ENCODE results near the gene PDX1.
A peak's percentile ranks its signal among the peaks of the same experiment; 100 is the strongest.

PDX1 gene

DNA sequence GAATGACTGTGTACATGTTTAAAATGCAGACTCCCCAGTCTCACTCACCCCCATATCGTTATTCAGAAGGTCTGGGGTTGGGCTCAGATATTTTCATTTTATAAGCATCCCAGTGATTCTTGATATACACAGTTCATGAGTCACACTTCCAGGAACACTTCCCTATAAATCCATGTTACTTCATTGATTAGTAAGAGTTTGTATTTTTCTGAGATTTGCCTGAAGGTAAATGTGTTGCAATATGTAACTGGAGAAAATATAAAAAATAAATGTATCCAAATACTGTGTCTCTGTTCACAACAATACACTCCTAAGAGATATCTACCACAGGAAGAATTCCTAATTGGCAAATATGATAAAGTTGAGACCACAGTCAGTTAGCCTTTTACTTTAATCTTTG is 6.6 kb upstream of the PDX1 start (continued):
- TF ChIP-seq, protein P1, sequence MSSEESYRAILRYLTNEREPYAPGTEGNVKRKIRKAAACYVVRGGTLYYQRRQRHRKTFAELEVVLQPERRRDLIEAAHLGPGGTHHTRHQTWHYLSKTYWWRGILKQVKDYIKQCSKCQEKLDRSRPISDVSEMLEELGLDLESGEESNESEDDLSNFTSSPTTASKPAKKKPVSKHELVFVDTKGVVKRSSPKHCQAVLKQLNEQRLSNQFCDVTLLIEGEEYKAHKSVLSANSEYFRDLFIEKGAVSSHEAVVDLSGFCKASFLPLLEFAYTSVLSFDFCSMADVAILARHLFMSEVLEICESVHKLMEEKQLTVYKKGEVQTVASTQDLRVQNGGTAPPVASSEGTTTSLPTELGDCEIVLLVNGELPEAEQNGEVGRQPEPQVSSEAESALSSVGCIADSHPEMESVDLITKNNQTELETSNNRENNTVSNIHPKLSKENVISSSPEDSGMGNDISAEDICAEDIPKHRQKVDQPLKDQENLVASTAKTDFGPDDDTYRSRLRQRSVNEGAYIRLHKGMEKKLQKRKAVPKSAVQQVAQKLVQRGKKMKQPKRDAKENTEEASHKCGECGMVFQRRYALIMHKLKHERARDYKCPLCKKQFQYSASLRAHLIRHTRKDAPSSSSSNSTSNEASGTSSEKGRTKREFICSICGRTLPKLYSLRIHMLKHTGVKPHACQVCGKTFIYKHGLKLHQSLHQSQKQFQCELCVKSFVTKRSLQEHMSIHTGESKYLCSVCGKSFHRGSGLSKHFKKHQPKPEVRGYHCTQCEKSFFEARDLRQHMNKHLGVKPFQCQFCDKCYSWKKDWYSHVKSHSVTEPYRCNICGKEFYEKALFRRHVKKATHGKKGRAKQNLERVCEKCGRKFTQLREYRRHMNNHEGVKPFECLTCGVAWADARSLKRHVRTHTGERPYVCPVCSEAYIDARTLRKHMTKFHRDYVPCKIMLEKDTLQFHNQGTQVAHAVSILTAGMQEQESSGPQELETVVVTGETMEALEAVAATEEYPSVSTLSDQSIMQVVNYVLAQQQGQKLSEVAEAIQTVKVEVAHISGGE (tag by site-specific recombination; conservative IDR thresholded peaks at IDR 0.05; ENCODE audit: low read depth), result no peak
- no peak for TF ChIP-seq ZNF544 (tag by site-specific recombination; IDR thresholded peaks at IDR 0.05)
- no peak for TF ChIP-seq ZNF707 (tag by site-specific recombination; IDR thresholded peaks at IDR 0.05)
- TF ChIP-seq, protein P2, sequence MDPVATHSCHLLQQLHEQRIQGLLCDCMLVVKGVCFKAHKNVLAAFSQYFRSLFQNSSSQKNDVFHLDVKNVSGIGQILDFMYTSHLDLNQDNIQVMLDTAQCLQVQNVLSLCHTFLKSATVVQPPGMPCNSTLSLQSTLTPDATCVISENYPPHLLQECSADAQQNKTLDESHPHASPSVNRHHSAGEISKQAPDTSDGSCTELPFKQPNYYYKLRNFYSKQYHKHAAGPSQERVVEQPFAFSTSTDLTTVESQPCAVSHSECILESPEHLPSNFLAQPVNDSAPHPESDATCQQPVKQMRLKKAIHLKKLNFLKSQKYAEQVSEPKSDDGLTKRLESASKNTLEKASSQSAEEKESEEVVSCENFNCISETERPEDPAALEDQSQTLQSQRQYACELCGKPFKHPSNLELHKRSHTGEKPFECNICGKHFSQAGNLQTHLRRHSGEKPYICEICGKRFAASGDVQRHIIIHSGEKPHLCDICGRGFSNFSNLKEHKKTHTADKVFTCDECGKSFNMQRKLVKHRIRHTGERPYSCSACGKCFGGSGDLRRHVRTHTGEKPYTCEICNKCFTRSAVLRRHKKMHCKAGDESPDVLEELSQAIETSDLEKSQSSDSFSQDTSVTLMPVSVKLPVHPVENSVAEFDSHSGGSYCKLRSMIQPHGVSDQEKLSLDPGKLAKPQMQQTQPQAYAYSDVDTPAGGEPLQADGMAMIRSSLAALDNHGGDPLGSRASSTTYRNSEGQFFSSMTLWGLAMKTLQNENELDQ (tag by site-specific recombination; IDR thresholded peaks at IDR 0.05; ENCODE audit: low read depth), result no peak
- TF ChIP-seq YY1 (tag by site-specific recombination; IDR thresholded peaks at IDR 0.05), result no peak
- no peak for TF ChIP-seq ZNF514 (tag by site-specific recombination; IDR thresholded peaks at IDR 0.05)

DNA sequence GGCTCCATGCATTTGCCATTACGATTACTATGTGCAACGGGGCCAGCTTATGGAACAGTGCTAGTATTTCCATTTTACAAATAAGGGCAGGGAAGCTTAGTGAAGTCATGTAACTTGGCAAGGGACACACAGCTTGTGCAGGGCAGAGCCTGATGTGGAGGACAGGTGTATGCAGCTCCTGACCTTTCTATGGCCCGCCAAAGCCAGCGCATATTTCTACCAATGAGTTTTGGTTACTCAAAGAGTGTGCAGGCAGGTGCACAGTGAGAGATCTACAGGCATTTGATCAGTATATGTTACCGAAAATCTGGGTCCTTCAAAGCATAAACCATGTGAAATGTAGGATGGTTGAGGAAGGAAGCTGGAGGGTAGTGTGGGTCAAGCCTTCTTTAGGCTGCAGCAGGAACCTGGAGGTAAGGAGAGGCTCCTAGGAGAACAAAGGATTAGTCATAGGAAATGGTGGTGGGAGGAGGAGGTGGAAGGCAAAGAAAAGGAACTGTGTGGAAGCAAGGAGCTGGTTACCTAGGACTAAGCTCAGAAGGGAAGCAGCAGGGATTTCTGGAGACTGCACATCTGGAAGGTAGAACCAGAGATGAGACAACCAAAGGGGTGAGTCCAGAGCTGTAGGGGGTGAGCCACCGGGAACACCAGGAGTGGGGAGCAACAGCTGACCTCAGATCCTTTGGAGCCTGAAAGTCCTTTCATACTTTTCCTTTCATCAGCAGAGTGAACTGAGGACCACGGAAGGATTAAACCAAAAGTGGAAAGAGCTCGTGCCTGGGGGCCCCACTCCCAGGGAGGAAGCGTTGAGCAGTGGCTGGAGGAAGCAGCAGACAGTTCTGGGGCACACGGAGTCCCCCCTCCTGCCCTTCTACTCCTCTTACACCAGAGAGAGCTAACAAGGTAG is 4.2 kb upstream of the PDX1 start:
- CTCF ChIA-PET, result interaction anchor here (1.0 to 1.2 kb wide), 2 partner anchors 38 to 47 kb away, joined by 3 to 4 read pairs; no protein-coding TSS in a partner anchor
- H3K36me3 ChIP-seq (ENCODE audit: control insufficient read depth in 2 of 2, insufficient read depth in 1 of 2, low read length in 2 of 2), result no peaks in the 10 kb centered on the region
- H3K4me3 ChIP-seq (ENCODE audit: low read depth, low read length), result no peak overlapping the region
- H3K27ac ChIP-seq (ENCODE audit: extremely low read depth, low read depth, low read length), result no peak overlapping the region
- POLR2A ChIA-PET, result no interaction called here
- H3K9me3 ChIP-seq (ENCODE audit: control insufficient read depth, insufficient read depth, low read depth, low read length), result no peaks in the 10 kb centered on the region
- no peaks in the 10 kb centered on the region for H3K4me1 ChIP-seq (ENCODE audit: control insufficient read depth, insufficient read depth, low read length)
- TF ChIP-seq EGR2 (tag by site-specific recombination; IDR thresholded peaks at IDR 0.05; ENCODE audit: low read depth) (peak; percentile 27; the same call in 1 of the 2 replicates), ZNF211 (tag by site-specific recombination; IDR thresholded peaks at IDR 0.05; ENCODE audit: low read depth) (no peak), ZNF214 (tag by site-specific recombination; IDR thresholded peaks at IDR 0.05; ENCODE audit: borderline replicate concordance) (no peak), ZFHX2 (tag by site-specific recombination; conservative IDR thresholded peaks at IDR 0.05) (peak; percentile 26; the same call in 1 of the 2 replicates)

DNA sequence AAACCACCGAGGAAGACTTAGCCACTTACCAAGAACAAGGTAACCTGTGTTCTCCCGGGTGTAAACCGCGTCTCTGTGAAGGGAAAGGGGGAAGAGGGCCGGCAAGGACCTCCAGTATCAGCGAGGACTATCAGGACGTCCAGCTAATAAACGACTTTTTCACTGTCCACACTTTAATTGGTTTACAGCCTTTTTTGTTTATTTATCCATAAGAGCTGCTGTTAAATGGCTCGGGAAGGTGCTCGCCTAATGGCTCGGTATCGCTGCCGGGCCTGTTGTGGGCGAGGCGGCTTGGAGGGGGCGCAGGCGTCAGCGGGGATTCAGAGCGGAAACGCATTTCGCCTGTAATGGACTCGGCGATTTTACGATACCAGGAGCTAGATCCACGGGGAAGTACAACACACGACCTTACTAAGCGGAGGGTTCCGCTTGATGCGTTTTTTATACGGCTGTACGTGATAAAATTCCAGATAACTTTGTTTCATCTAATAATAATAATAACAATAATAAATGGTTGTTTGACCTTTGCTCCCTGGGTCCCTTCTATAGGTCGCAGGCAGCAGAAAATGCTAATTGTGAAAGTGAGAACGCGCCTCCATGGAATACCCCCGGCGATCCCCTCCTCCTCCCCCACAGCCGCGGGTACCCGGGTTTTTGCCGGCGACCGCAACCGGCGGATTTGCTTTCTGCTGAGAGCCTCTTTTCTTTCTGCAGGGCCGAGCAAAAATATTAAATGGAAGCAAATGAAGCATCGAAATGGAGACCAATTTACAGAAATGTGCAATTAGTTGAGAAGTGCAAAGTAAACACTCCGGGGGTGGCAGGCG is 2.5 kb upstream of the PDX1 start:
- ChIA-PET POLR2A (no interaction called here), CTCF (no interaction called here)
- H3K36me3 ChIP-seq (ENCODE audit: control insufficient read depth in 2 of 2, insufficient read depth in 1 of 2, low read length in 2 of 2), result peaks cover 0 to under 1% of the 10 kb centered on the region in 2 experiments; a peak in 1 of 3 replicates
- TF ChIP-seq ZNF501 (tag by site-specific recombination; IDR thresholded peaks at IDR 0.05), result no peak
- TF ChIP-seq ZNF76 (tag by site-specific recombination; IDR thresholded peaks at IDR 0.05; ENCODE audit: borderline replicate concordance, low read depth), result no peak
- peak; percentile 68; the same call in 1 of the 2 replicates for TF ChIP-seq TRIM28 (IDR thresholded peaks at IDR 0.05; ENCODE audit: borderline replicate concordance, low read length)
- TF ChIP-seq, protein P3, sequence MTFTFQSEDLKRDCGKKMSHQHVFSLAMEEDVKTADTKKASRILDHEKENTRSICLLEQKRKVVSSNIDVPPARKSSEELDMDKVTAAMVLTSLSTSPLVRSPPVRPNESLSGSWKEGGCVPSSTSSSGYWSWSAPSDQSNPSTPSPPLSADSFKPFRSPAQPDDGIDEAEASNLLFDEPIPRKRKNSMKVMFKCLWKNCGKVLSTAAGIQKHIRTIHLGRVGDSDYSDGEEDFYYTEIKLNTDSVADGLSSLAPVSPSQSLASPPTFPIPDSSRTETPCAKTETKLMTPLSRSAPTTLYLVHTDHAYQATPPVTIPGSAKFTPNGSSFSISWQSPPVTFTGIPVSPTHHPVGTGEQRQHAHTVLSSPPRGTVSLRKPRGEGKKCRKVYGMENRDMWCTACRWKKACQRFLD (tag by site-specific recombination; IDR thresholded peaks at IDR 0.05), result no peak
- TF ChIP-seq ZEB2 (tag by site-specific recombination; IDR thresholded peaks at IDR 0.05), result no peak
- TF ChIP-seq ZNF610 (tag by site-specific recombination; IDR thresholded peaks at IDR 0.05; ENCODE audit: borderline replicate concordance), result no peak
- no peak for TF ChIP-seq YY2 (tag by site-specific recombination; IDR thresholded peaks at IDR 0.05)
- H3K27ac ChIP-seq (ENCODE audit: extremely low read depth, low read depth, low read length), result no peak overlapping the region
- no peaks in the 10 kb centered on the region for H3K9me3 ChIP-seq (ENCODE audit: control insufficient read depth, insufficient read depth, low read depth, low read length)
- H3K4me1 ChIP-seq (ENCODE audit: control insufficient read depth, insufficient read depth, low read length), result no peaks in the 10 kb centered on the region
- H3K4me3 ChIP-seq (ENCODE audit: low read depth, low read length), result no peak overlapping the region

Measured in HEK293 (cell line).